LHCN-M2 (cell line): ENCODE data around the gene BDP1. TPM values are rescaled to one million over a fixed set of nuclear protein-coding genes. Genes with fewer than 3 reads are reported as not detected.
A peak's percentile ranks its signal among the peaks of the same experiment; 100 is the strongest.
"Not testable (repeated sequence)": the region's sequence is repeated elsewhere in the genome, so short reads cannot be mapped to it uniquely, and the experiment has no call there.

ENCODE experiments used
- DNase-seq: peaks from one replicate; pipeline ENCODE4 v3.0.0-alpha.2; 2012; ENCODE audit warnings: low read depth
- total RNA-seq: library from RNA; depleted of rRNA; stranded (reverse); fragments of >200 nt; gene quantifications from 2 replicates; pipeline ENCODE4 v1.2.3, GENCODE V29; 2014

Gene BDP1
- total RNA-seq, 1 experiment from 2014 or later, result 18.9 TPM

GRCh38 chr5:71571811-71572210 is 116.4 kb downstream of the BDP1 start:
- not testable (repeated sequence) for DNase-seq

GRCh38 chr5:71573591-71573990 is 118.1 kb downstream of the BDP1 start:
- no peak for DNase-seq

DNA sequence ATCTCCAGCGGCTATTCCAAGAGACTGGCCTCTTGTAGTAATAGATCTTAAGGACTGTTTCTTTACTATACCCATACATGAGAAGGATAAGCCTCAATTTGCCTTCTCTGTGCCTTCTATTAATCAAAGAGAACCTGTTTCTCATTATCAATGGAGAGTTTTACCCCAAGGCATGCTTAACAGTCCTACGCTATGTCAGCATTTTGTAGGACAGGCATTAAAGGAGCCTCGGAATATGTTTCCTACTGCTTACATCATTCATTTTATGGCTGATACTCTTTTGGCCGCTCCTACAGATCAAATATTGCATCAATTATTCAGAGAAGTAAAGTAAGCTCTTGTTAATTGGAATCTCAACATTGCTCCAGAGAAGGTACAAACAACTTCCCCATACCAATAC is 120.1 kb downstream of the BDP1 start:
- DNase-seq, result not testable (repeated sequence)

DNA sequence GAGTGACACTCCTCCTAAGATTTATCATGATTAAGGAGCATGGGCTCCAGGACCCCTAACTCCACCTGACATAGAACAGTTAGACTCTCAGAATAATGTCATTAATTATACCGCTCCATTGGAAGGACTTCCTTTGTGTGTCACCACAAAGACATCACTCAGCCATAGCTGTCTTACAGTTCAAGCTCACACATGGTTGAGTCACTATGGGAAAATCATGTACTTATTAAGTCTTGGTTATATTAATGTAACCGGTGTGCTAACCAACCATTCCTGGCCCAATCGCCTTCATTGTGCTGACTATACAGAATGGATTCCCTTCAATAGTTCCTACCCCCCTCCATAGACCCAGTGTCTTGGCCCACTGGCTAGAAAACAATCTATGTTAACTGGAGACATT is 120.8 kb downstream of the BDP1 start:
- no peak for DNase-seq

DNA sequence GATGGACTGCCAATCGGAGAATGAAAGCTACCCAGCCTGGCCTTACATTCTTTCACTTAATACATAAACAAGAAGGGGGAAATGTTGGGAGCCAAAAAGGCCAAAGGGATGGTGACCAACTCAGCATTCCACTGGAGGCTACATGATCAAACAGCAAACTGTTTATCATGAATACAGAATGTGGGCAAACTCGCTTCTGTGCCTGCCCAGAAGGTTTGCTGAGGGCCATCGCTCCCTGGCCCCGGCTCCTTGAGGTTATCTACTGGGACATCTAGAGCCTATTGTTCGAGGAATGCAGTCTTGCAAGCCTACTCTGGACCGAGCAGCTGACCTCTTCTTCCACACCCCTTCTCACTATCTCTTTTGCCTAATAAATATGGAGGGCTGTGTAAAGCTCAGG is 122.4 kb downstream of the BDP1 start:
- not testable (repeated sequence) for DNase-seq

DNA sequence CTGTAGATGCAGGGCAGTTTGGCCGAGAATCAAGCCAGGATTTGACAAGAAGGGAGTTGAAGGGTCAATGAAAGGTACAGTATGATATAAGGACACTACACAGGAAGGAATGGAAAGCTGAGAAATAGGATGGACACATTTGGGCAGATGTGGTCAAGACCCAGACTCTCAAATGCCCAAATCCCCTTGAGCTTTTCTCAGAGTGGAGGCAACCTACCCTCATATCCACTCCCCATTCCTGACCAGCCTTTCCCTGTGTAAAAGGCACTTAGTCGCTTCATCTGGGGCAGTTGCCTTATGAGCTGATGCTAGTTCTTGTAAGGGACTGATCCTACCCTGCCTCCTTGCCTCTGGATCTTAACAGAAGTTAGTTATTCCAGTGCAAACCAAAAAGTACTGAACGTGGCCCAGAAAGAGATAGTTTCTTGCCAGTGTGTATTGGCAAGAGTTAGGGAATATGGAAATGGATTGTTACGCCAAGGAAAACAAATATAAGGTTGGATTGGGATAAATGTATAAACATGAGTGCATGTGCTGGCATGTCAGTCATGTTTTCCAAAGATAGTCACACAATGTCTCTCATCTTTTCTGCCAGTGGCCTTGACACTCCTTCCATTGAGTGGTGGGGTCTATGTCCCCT is 127.6 kb downstream of the BDP1 start:
- DNase-seq, result no peak

DNA sequence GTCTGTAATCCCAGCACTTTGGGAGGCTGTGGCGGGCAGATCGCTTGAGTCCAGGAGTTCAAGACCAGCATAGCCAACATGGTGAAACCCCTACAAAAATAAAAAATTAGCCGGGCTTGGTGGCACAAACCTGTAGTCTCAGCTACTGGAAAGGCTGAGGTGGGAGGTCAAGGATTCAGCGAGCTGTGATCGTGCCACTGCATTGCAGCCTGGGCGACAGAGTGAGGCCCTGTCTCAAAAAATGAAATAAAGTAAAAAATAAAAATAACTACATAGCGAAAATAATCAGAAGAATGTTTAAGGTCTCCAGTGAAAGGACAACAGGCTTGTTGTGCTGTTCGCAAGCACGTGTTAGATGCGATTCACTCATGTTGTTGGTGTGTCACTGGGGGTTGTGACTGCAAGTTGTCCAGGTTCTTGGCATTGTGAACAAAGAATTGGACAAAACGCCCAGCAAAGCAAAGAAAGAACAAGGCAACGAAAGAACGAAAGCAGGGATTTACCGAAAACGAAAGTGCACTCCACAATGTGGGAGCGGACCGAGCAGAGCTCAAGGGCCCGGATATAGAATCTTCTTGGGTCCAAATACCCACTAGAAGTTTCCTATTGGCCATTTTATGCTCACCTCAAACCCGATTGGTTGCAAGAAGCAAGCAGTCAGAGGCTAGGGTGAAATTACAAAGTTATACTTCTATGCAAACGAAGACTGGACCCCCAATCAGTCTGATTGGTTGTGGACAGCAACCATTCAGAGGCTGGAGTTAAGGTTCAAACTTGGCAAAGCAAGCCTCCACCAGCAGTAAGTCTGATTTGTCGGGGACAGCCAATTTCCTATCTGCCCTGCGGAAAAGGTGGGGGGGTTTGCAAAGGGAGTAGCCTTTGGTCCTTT is 130.8 kb downstream of the BDP1 start:
- DNase-seq, result peak; percentile 19

DNA sequence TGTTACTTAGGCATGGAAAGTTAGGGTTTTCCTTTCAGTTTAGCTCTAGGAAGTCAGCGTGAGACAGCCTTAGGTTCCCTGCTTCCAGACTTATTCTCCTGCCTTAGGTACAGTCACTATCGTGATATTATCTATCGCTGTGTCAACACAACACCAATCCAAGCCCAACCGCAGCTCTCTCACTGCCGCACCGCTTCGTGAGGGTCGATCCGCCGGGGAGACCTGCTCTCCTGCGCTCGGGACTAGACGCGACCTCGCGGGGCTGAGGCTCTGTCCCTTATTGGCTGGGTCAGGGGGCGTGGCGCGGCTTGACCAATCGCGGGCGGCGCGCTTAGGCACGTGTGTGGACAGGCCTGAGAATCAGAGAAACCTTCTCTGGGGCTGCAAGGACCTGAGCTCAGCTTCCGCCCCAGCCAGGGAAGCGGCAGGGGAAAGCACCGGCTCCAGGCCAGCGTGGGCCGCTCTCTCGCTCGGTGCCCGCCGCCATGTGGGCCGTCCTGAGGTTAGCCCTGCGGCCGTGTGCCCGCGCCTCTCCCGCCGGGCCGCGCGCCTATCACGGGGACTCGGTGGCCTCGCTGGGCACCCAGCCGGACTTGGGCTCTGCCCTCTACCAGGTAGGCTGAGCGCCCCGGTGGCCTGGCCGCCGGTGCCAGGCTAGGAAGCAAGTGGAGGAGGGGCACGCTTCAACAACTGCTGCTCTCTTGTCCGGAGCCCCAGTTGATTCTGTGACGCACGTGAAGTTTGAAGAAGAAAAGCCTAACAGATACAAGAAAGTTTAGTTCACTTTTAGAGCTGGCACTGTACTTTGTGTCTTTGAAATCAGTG is 131.7 kb downstream of the BDP1 start, which contains the start of gene MCCC2:
Gene MCCC2, plus strand, starts transcription at position 400 of the 825 bp plus-strand sequence. Its CDS starts 86 bp downstream, at position 486.
- peak; percentile 93 for DNase-seq

DNA sequence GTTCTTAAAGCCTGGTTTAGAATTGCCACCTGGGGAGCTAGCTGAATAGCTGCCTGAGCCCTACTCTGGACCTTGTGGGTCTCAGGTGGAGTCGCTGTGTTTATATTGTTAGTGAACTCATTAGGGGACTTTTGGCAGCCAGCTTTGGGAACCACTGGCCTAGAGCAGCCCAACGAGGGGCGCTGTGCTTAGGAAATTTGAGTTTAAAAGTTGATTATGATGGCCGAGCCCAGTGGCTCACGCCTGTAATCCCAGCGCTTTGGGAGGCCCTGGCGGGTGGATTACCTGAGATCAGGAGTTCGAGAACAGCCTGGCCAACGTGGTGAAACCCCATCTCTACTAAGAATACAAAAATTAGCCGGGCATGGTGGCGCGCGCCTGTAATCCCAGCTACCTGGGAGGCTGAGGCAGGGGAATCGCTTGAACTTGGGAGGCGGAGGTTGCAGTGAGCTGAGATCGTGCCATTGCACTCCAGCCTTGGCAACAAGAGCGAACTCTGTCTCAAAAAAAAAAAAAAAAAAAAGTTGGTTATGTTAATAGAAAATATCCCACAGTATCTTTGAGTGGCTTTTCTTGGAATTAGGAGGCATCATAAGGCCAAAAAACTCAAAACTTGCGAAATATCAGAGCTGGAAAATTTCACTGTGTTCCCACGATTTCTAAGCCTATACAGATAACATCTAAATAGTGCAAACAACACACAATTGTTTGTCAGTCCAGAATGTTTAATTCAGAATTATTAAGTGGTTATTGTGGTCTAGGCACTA is 132.5 kb downstream of the BDP1 start:
- no peak for DNase-seq

DNA sequence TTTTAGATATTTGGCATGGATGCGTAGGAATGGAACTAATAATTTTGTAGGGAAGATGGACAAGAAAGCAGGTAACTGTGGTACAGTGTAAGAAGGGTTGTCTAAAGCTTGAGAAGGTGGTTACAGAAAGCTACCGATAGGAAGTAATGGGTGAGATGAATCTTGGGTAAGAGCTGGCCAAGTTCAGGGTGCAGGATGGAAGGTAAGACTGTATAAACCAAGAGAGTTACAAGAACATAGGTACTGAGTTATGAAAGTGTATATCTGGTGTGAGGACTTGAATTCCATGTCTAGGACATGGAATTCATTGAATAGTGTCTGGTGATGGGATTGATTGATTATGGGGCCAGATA is 133.1 kb downstream of the BDP1 start:
- no peak for DNase-seq

DNA sequence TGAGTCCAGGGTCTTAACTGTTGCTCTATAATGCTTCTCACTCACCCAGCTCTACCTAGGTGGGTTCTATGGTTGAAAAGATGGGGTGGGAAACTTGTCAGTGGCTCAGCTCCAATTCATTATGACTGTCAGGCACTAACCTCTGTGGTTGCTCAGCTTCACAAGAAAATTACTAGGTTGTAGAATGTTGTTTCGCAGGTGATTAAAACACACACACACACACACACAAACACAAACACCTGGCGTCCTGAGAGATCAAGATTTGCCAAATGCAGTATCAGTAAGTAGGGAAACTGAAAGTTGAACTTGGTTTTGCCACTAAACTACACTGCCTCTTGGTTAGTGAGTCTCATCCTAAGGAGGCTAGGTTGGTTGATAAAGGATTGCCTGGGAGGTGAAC is 134.5 kb downstream of the BDP1 start:
- no peak for DNase-seq

DNA sequence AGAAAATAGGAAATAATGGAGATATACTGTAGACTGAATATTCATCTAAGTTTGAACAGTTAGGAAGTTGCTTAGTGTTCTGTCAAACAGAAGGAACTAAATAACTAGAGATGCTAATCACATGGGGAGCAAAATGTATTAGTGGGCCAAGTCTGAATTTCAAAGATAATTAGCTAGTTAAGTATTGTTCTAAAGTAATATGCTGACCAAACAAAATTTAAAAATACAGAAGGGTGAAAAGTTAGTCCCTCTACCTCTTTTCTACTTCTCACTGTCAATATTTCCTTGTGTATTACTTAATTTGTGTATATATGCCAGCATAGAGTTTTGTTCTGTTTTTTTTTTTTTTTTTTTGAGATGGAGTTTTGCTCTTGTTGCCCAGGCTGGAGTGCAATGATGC is 135.6 kb downstream of the BDP1 start:
- DNase-seq, result no peak

GRCh38 chr5:71596169-71596568 is 140.7 kb downstream of the BDP1 start:
- DNase-seq, result no peak

- DNase-seq, result no peak
Observed at GRCh38 chr5:71597001-71597400, 141.6 kb downstream of the BDP1 start.

GRCh38 chr5:71600783-71601182 is 145.3 kb downstream of the BDP1 start:
- no peak for DNase-seq

GRCh38 chr5:71601222-71602026 is 146.0 kb downstream of the BDP1 start:
- peak; percentile 99 for DNase-seq

DNA sequence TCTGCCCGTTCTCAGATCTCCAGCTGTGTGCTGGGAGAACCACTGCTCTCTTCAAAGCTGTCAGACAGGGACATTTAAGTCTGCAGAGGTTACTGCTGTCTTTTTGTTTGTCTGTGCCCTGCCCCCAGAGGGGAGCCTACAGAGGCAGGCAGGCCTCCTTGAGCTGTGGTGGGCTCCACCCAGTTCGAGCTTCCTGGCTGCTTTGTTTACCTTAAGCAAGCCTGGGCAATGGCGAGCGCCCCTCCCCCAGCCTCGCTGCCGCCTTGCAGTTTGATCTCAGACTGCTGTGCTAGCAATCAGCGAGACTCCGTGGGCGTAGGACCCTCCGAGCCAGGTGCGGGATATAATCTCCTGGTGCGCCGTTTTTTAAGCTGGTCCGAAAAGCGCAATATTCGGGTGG is 154.5 kb downstream of the BDP1 start:
- DNase-seq, result not testable (repeated sequence)

- no peak for DNase-seq
Observed at GRCh38 chr5:71615809-71616208, 160.4 kb downstream of the BDP1 start.
